HepG2 (cell line): Measurements from ENCODE around the gene PHKG2. TPM values are rescaled to one million over a fixed set of nuclear protein-coding genes. Genes with fewer than 3 reads are reported as not detected.

ENCODE experiments used
- ATM ChIP-seq: fragments of 450-650 bp; IDR thresholded peaks from 2 replicates; pipeline ENCODE4 v1.7.1; 2017; ENCODE audit warnings: mild to moderate bottlenecking, borderline replicate concordance
- CSRNP2 ChIP-seq: sonication (generic); formaldehyde crosslinking; conservative IDR thresholded peaks from 2 replicates; pipeline ENCODE4 v1.8.0; 2022; ENCODE audit warnings: low read depth, missing genetic modification reagents
- FOXK2 ChIP-seq: fragments of 450-650 bp; IDR thresholded peaks from 2 replicates; pipeline ENCODE4 v1.6.1; 2016
- FOXP1 ChIP-seq, 2 experiments: fragments of 450-650 bp in 1 of 2; IDR thresholded peaks; 2 replicates each; pipeline ENCODE4 v1.6.1; 2017 to 2018; ENCODE audit warnings: antibody characterized with exemption in 1 of 2
- HNRNPLL ChIP-seq: fragments of 200-400 bp; formaldehyde crosslinking; IDR thresholded peaks from 2 replicates; pipeline ENCODE4 v1.6.1; 2017; ENCODE audit warnings: mild to moderate bottlenecking, low read depth, low read length; ENCODE audit not compliant: poor library complexity, severe bottlenecking
- MED13 ChIP-seq: sonication (generic); formaldehyde crosslinking; IDR thresholded peaks from 2 replicates; pipeline ENCODE4 v1.5.0; 2020; ENCODE audit warnings: missing genetic modification reagents
- MYNN ChIP-seq: sonication (generic); formaldehyde crosslinking; IDR thresholded peaks from 2 replicates; pipeline ENCODE4 v1.4.0; 2020; ENCODE audit warnings: mild to moderate bottlenecking, low read depth, missing genetic modification reagents
- MYPOP ChIP-seq: sonication (generic); formaldehyde crosslinking; IDR thresholded peaks from 2 replicates; pipeline ENCODE4 v1.8.1; 2023; ENCODE audit warnings: mild to moderate bottlenecking, moderate library complexity, missing genetic modification reagents
- NAIF1 ChIP-seq: sonication (generic); formaldehyde crosslinking; IDR thresholded peaks from 2 replicates; pipeline ENCODE4 v1.5.0; 2020; ENCODE audit warnings: mild to moderate bottlenecking, missing genetic modification reagents, borderline replicate concordance
- POGZ ChIP-seq: sonication (generic); formaldehyde crosslinking; IDR thresholded peaks from 2 replicates; pipeline ENCODE4 v1.4.0; 2020; ENCODE audit warnings: mild to moderate bottlenecking, missing genetic modification reagents
- SRY ChIP-seq: sonication (generic); formaldehyde crosslinking; IDR thresholded peaks from 2 replicates; pipeline ENCODE4 v1.8.0; 2022; ENCODE audit warnings: mild to moderate bottlenecking, missing genetic modification reagents
- TBX2 ChIP-seq: sonication (generic); formaldehyde crosslinking; IDR thresholded peaks from 2 replicates; pipeline ENCODE4 v1.5.0; 2020; ENCODE audit warnings: missing genetic modification reagents, mild to moderate bottlenecking, borderline replicate concordance
- ZBTB37 ChIP-seq: sonication (generic); formaldehyde crosslinking; IDR thresholded peaks from 2 replicates; pipeline ENCODE4 v1.4.0; 2020; ENCODE audit warnings: mild to moderate bottlenecking, missing genetic modification reagents
- ZFP82 ChIP-seq: sonication (generic); formaldehyde crosslinking; IDR thresholded peaks from 2 replicates; pipeline ENCODE4 v1.5.1; 2020; ENCODE audit warnings: mild to moderate bottlenecking, missing genetic modification reagents, borderline replicate concordance
- ZKSCAN1 ChIP-seq: fragments of 150-350 bp; IDR thresholded peaks from 2 replicates; pipeline ENCODE4 v1.6.1; 2014; ENCODE audit warnings: low read length
- ZKSCAN5 ChIP-seq: sonication (generic); formaldehyde crosslinking; IDR thresholded peaks from 2 replicates; pipeline ENCODE4 v1.5.1; 2020; ENCODE audit warnings: mild to moderate bottlenecking, missing genetic modification reagents
- ZMYM4 ChIP-seq: sonication (generic); formaldehyde crosslinking; IDR thresholded peaks from 2 replicates; pipeline ENCODE4 v1.8.1; 2023; ENCODE audit warnings: mild to moderate bottlenecking, missing genetic modification reagents
- ZNF232 ChIP-seq: sonication (generic); formaldehyde crosslinking; IDR thresholded peaks from 2 replicates; pipeline ENCODE4 v1.4.0; 2020; ENCODE audit warnings: missing genetic modification reagents, borderline replicate concordance
- ZNF251 ChIP-seq: sonication (generic); formaldehyde crosslinking; IDR thresholded peaks from 2 replicates; pipeline ENCODE4 v1.9.0; 2021; ENCODE audit warnings: mild to moderate bottlenecking, missing genetic modification reagents
- ZNF275 ChIP-seq: sonication (generic); formaldehyde crosslinking; IDR thresholded peaks from 2 replicates; pipeline ENCODE4 v1.8.0; 2022; ENCODE audit warnings: missing genetic modification reagents, mild to moderate bottlenecking, inconsistent platforms, borderline replicate concordance
- ZNF331 ChIP-seq: sonication (generic); formaldehyde crosslinking; IDR thresholded peaks from 2 replicates; pipeline ENCODE4 v1.4.0; 2020; ENCODE audit warnings: missing genetic modification reagents
- ZNF547 ChIP-seq: sonication (generic); formaldehyde crosslinking; IDR thresholded peaks from 2 replicates; pipeline ENCODE4 v1.5.1; 2020; ENCODE audit warnings: mild to moderate bottlenecking, missing genetic modification reagents
- ZNF562 ChIP-seq: sonication (generic); formaldehyde crosslinking; IDR thresholded peaks from 2 replicates; pipeline ENCODE4 v1.8.0; 2022; ENCODE audit warnings: missing genetic modification reagents, borderline replicate concordance
- ZNF740 ChIP-seq: sonication (generic); formaldehyde crosslinking; IDR thresholded peaks from 2 replicates; pipeline ENCODE4 v1.4.0; 2020; ENCODE audit warnings: missing genetic modification reagents
- ZNF749 ChIP-seq: sonication (generic); formaldehyde crosslinking; IDR thresholded peaks from 2 replicates; pipeline ENCODE4 v1.8.0; 2022; ENCODE audit warnings: mild to moderate bottlenecking, missing genetic modification reagents, moderate library complexity, borderline replicate concordance
- polyA plus RNA-seq, 8 experiments: library from polyadenylated mRNA; depleted of rRNA in 3 of 8; stranded (reverse) in 7 of 8; unstranded in 1 of 8; fragments of >200 nt; fragmentation: Illumina TruSeq in 4 of 8; extraction: Trizol in 4 of 8; gene quantifications; 2 replicates each; pipeline versions ENCODE4 v1.2.1 to v1.2.3, GENCODE V29; 2011 to 2016; ENCODE audit warnings: low read depth in 4 of 8, missing spikeins in 1 of 8, mixed read lengths in 1 of 8; ENCODE audit not compliant: insufficient read depth in 1 of 8
- total RNA-seq, 5 experiments: library from RNA; depleted of rRNA; stranded (reverse); fragments of >200 nt; fragmentation: Illumina TruSeq; extraction: Trizol; gene quantifications; 2 replicates each; pipeline ENCODE4 v1.2.3, GENCODE V29; 2016; ENCODE audit warnings: low read depth in 1 of 5

Gene PHKG2
- total and polyA plus RNA-seq, 2 of the 13 experiments (the other 11 are each of a cell fraction or from before 2014, with no cell fraction given): 37.4 to 42.1 TPM

GRCh38 chr16:30787613-30788378 lies 39.6 kb downstream of the PHKG2 start (continued):
- TF ChIP-seq ZNF232 (CRISPR knock-in tag) (no peak; the same call in 1 of the 2 replicates), FOXP1 (IDR thresholded peaks at IDR 0.05) (no peak), FOXP1 (CRISPR knock-in tag; IDR thresholded peaks at IDR 0.05) (peak; percentile 24; the same call in 1 of the 2 replicates), ZBTB37 (0 out of 2 replicates have a peak, but pooled peaks have one; percentile 29), MYNN (CRISPR knock-in tag) (no peak), ATM (no peak), ZNF749 (CRISPR knock-in tag) (no peak), ZNF562 (CRISPR knock-in tag) (no peak), SRY (CRISPR knock-in tag) (no peak), ZFP82 (no peak), MED13 (CRISPR knock-in tag) (no peak), ZNF547 (CRISPR knock-in tag) (peak; percentile 20; the same call in 1 of the 2 replicates), FOXK2 (no peak), ZMYM4 (no peak), ZKSCAN5 (CRISPR knock-in tag) (no peak), ZNF331 (CRISPR knock-in tag) (no peak), TBX2 (CRISPR knock-in tag) (no peak), ZKSCAN1 (no peak), HNRNPLL (no peak), MYPOP (CRISPR knock-in tag) (0 out of 2 replicates have a peak, but pooled peaks have one; percentile 17), NAIF1 (no peak), ZNF251 (no peak), POGZ (CRISPR knock-in tag) (peak; percentile 1; the same call in 1 of the 2 replicates), ZNF275 (CRISPR knock-in tag) (no peak), CSRNP2 (CRISPR knock-in tag) (no peak), ZNF740 (CRISPR knock-in tag) (peak; percentile 49; the same call in 1 of the 2 replicates)
